C4-2B (cell line): Measurements from ENCODE around the gene FANK1.

Experiments
- ZFX ChIP-seq: fragments of 450-650 bp; IDR thresholded peaks from 2 replicates; pipeline ENCODE4 v1.6.1; 2017
- TF ChIP-seq, protein P1 (sequence below): fragments of 450-650 bp; conservative IDR thresholded peaks from 2 replicates; pipeline ENCODE4 v1.5.1; 2017; ENCODE audit warnings: mild to moderate bottlenecking

DNA sequence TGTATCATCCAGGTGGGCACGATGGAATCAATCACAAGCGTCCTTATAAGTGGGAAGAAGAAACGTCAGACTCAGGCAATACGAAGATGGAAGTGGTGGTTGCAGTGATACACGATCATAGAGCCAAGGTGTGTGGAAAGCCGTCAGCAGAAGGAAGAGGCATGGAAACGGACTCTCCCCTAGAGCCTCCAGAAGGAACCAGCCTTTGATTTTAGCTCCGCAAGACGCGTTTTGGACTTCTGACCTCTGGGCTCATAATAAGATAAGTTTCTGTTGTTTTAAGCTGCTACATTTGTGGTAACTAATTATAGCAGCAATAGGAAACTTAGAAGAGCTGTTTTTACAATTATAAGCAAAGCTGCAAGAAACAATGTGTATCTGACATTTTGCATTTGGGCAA lies 14.8 kb downstream of the FANK1 start:
- TF ChIP-seq, protein P1, sequence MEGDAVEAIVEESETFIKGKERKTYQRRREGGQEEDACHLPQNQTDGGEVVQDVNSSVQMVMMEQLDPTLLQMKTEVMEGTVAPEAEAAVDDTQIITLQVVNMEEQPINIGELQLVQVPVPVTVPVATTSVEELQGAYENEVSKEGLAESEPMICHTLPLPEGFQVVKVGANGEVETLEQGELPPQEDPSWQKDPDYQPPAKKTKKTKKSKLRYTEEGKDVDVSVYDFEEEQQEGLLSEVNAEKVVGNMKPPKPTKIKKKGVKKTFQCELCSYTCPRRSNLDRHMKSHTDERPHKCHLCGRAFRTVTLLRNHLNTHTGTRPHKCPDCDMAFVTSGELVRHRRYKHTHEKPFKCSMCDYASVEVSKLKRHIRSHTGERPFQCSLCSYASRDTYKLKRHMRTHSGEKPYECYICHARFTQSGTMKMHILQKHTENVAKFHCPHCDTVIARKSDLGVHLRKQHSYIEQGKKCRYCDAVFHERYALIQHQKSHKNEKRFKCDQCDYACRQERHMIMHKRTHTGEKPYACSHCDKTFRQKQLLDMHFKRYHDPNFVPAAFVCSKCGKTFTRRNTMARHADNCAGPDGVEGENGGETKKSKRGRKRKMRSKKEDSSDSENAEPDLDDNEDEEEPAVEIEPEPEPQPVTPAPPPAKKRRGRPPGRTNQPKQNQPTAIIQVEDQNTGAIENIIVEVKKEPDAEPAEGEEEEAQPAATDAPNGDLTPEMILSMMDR: no peak
- TF ChIP-seq ZFX: no peak
